ENCODE data around the gene PVALEF.

The PVALEF gene

DNA sequence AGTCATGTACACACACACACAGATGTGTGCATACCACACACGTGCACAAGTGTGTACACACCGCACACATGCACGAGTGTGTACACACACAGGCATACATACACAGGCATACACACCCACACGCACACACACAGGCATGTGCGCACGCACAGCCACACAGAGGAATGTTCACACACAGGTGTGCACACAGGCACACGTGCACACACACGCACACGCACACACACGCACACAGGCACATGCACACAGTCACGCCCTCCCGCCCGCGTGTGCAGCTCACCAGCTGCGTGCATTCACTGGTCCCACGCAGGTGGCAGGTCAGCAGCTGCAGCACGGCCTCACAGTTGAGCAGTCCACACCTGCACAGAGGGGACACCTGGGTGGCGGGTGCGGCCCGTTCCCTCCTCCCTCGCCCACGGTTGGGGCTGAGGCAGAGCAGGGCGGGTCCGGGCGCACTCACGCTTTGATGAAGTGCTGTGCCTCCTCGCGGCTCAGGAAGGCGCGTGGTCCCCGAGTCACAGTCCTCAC lies 65.9 kb downstream of the PVALEF start:
- DNase-seq: no peak
- TF ChIP-seq GATA1 (IDR thresholded peaks at IDR 0.05; ENCODE audit: low read depth, low read length): no peak
- no peak for TF ChIP-seq POLR2A (IDR thresholded peaks at IDR 0.05; ENCODE audit: low read length)

DNA sequence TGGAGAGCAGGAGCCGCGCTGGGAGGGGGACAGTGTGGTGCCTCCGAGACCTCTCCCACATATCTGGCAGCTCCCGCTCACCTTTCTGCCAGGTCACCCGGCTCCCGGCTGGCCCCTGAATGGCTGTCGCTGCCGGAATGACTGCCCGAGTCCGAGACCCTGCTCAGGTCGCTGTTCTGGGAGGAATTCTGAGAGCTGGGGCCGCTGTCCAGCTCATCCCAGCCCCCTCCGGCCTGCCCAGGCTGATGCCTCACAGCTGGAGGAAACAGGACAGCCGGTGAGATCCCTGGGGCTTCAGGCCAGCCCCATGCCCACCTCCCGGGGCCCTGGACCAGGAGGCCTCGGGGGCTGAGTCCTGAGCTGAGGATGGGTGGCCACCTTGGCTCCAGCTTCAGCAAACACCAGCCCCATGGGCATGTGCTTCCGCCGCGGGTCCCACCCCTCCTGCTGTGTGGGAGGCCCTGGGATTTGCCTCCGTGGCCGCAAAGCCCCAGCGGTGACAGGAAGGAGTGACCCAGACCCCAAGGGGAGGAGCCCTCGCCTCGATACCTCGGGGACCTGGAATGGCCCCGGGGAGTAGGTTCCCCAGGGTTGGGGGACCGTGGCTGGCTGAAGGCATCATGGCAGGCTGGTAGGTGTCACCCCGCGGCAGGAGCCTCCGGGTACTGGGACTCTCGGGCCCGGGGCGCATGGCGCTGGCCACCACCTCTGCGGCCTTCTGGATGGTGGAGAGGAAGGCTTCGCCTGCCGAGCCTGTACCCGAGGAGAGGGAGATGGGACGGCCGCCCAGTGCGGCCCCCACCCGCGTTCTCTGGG lies 66.7 kb downstream of the PVALEF start:
- TF ChIP-seq POLR2A (IDR thresholded peaks at IDR 0.05; ENCODE audit: low read length): no peak
- no peak for TF ChIP-seq GATA1 (IDR thresholded peaks at IDR 0.05; ENCODE audit: low read depth, low read length)
- no peak for DNase-seq
